Osteocyte (in vitro differentiated cells): ENCODE results near the gene TAF9. TPM values are rescaled to one million over a fixed set of nuclear protein-coding genes. Genes with fewer than 3 reads are reported as not detected.
A peak's percentile ranks its signal among the peaks of the same experiment; 100 is the strongest.
"Not testable (repeated sequence)": the region's sequence is repeated elsewhere in the genome, so short reads cannot be mapped to it uniquely, and the experiment has no call there.

Experiments used
- DNase-seq: peaks from one replicate; pipeline ENCODE4 v3.0.0; 2021; ENCODE audit warnings: mixed read lengths; ENCODE audit not compliant: unreplicated experiment; ENCODE audit errors: extremely low spot score
- H3K27ac Mint-ChIP-seq: one replicate; pipeline ENCODE4 v1.8.0; 2021; ENCODE audit warnings: mild to moderate bottlenecking, mixed read lengths; ENCODE audit not compliant: unreplicated experiment
- H3K27me3 Mint-ChIP-seq: one replicate; pipeline ENCODE4 v1.8.0; 2021; ENCODE audit warnings: mixed read lengths; ENCODE audit not compliant: unreplicated experiment
- H3K36me3 Mint-ChIP-seq: one replicate; pipeline ENCODE4 v1.8.0; 2021; ENCODE audit warnings: mixed read lengths; ENCODE audit not compliant: unreplicated experiment
- H3K4me1 Mint-ChIP-seq: one replicate; pipeline ENCODE4 v1.8.0; 2021; ENCODE audit warnings: mixed read lengths; ENCODE audit not compliant: unreplicated experiment
- H3K4me3 Mint-ChIP-seq: one replicate; pipeline ENCODE4 v1.8.0; 2021; ENCODE audit warnings: mild to moderate bottlenecking, moderate library complexity, mixed read lengths; ENCODE audit not compliant: unreplicated experiment
- H3K9me3 Mint-ChIP-seq: one replicate; pipeline ENCODE4 v1.8.0; 2021; ENCODE audit warnings: mixed read lengths; ENCODE audit not compliant: unreplicated experiment
- total RNA-seq: library from RNA; stranded (reverse); gene quantifications from 2 replicates; pipeline ENCODE4 v1.2.1, GENCODE V29; 2021
- TF ChIP-seq, protein P1 (sequence below): fragments of 200-600 bp; sonication (generic); IDR thresholded peaks from 2 replicates; pipeline ENCODE4 v1.5.0; 2021; ENCODE audit warnings: antibody characterized with exemption, mild to moderate bottlenecking, moderate library complexity

TAF9 gene
- total RNA-seq, 1 donor from 2014 or later, result 69.3 TPM

DNA sequence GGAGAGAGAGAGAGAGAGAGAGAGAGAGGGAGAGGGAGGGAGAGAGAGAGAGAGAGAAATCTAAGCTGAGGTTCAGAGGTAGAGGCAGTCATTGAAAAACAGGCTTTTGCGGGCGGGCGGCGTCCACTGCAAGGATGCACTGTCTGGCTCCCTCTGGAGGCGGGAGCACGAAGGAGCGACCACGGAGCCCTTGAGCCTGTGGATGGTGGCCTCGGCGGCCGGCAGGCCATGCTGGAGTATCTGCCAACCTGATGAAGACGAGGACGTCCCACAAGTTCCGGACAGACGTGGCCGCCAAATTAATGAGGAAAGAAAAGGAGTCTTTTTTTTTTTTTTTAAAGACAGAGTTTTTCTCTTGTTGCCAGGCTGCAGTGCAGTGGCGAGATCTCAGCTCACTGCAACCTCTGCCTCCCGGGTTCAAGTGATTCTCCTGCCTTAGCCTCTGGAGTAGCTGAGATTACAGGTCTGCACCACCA, 34.5 kb downstream of the TAF9 start:
- H3K27ac Mint-ChIP-seq, result no peak overlapping the region
- no peaks in the 10 kb centered on the region for H3K9me3 Mint-ChIP-seq
- peaks cover 9% of the 10 kb centered on the region for H3K4me1 Mint-ChIP-seq
- no peak overlapping the region for H3K4me3 Mint-ChIP-seq
- H3K36me3 Mint-ChIP-seq, result peaks cover 2% of the 10 kb centered on the region
- DNase-seq, result peak; percentile 94
- TF ChIP-seq, protein P1, sequence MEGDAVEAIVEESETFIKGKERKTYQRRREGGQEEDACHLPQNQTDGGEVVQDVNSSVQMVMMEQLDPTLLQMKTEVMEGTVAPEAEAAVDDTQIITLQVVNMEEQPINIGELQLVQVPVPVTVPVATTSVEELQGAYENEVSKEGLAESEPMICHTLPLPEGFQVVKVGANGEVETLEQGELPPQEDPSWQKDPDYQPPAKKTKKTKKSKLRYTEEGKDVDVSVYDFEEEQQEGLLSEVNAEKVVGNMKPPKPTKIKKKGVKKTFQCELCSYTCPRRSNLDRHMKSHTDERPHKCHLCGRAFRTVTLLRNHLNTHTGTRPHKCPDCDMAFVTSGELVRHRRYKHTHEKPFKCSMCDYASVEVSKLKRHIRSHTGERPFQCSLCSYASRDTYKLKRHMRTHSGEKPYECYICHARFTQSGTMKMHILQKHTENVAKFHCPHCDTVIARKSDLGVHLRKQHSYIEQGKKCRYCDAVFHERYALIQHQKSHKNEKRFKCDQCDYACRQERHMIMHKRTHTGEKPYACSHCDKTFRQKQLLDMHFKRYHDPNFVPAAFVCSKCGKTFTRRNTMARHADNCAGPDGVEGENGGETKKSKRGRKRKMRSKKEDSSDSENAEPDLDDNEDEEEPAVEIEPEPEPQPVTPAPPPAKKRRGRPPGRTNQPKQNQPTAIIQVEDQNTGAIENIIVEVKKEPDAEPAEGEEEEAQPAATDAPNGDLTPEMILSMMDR, result peak; percentile 88
- no peaks in the 10 kb centered on the region for H3K27me3 Mint-ChIP-seq

DNA sequence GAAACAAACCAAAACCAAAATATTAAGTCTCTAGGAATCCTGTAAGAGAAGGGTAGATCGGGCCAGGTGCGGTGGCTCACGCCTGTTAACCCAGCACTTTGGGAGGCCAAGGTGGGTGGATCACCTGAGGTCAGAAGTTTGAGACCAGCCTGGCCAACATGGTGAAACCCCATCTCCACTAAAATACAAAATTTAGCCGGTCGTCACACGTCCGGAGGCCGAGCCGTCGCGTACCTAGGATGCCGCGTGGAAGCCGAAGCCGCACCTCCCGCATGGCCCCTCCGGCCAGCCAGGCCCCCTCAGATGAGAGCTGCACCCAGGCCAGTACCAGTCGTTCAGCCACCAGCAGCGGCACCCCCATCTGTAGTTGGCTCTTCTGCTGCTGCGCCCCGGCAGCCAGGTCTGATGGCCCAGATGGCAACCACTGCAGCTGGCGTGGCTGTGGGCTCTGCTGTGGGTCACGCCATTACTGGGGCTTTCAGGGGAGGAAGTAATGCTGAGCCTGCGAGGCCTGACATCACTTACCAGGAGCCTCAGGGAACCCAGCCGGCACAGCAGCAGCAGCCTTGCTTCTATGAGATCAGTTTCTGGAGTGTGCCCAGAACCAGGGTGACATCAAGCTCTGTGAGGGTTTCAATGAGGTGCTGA, 35.5 kb downstream of the TAF9 start:
- not testable (repeated sequence) for H3K27me3 Mint-ChIP-seq, H3K9me3 Mint-ChIP-seq, H3K4me1 Mint-ChIP-seq, H3K27ac Mint-ChIP-seq, H3K4me3 Mint-ChIP-seq, H3K36me3 Mint-ChIP-seq
- DNase-seq, result peak; percentile 77

DNA sequence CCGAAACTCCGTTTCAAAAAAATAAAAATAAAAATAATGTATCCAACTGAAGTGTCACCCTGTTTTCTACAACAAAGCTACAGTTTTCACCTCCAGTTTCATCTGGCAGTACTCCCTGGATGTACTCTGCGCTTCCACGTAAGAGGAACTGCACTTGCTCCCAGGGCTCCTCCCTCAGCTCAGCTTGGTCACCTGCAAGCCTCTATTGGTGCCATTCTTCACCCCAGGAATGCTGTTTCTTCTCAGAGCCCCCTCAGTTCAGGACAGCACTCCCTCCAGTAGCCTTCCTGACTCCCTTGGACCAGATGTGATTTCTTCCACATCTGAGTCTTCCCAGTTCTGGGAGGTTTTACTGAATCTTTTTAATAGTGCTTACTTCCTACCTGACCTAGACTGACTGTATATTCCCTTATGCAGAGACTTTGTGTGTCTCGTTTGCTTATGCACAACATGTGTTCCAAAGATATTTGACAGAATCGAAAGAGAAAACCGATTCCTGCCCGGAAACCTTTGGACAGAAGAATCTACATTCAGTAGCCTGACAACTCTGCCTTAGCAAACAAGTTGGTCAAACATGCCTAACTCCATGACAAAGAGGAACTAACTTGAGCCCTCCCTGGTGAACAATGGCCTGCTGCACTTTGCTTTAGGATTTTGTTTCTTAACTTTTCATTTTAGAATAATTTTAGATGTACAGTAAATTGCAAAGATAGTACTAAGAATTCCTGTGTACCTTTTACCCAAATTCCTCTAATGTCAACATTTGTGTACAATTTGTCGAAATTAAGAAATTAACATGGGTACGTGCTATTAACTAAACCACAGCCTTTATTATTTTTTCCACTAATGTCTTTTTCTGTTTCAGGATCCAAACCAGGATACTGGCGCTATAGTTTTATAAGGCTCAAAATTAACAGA, 37.5 kb downstream of the TAF9 start:
- Mint-ChIP-seq H3K4me1 (peaks cover 9% of the 10 kb centered on the region), H3K9me3 (no peaks in the 10 kb centered on the region), H3K27ac (no peak overlapping the region), H3K27me3 (no peaks in the 10 kb centered on the region), H3K36me3 (peaks cover 2% of the 10 kb centered on the region), H3K4me3 (peak overlapping the region; percentile 78)
- DNase-seq, result peak; percentile 40
- TF ChIP-seq, protein P1, result no peak

DNA sequence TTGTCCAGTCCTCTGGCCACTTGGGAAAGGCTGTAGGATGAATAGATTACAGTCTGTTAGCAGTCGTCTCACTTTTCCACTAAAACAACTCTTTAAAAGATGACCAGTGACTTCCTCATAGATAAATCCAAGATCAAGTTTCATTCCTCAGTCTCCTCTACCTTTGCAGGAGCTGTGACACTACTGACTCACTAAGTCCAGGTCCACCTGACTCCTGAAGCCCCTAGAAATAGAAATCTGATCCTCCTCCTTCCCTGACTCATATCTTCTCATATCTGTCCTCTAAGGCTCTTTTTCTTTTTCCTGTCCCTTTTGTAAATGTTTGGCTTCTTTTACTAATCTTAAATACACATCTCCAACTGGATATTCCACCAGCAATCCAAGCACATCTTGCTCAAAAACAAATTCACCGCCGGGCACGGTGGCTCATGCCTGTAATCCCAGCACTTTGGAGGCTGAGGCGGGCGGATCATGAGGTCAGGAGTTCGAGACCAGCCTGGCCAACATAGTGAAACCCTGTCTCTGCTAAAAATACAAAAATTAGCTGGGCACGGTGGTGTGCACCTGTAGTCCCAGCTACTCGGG, 39.3 kb downstream of the TAF9 start:
- Mint-ChIP-seq H3K9me3 (no peaks in the 10 kb centered on the region), H3K27me3 (no peaks in the 10 kb centered on the region), H3K4me1 (peaks cover 9% of the 10 kb centered on the region), H3K27ac (no peak overlapping the region), H3K36me3 (peaks cover 2% of the 10 kb centered on the region), H3K4me3 (no peak overlapping the region)
- DNase-seq, result no peak
- TF ChIP-seq, protein P1, result no peak

DNA sequence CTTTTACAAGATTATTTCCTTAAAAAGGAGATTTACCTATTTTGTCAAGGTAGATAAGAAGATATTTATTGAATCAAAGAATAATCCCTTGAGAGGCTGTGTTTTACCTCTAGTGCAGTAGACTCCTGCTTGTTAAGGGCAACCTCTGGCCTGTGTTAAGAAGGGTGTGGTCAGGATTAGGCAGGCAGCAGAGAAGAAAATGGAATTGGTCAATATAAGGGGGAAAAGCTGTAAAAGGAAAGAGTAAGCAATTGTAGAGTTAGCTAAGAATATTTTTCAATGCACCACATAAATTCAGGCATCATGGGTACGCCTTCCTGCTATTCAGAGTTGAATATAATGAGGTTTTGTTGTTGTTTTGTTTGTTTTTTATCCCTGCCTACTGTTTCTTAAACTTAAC, 43.0 kb downstream of the TAF9 start:
- no peaks in the 10 kb centered on the region for H3K27me3 Mint-ChIP-seq
- TF ChIP-seq, protein P1, result no peak
- no peaks in the 10 kb centered on the region for H3K36me3 Mint-ChIP-seq
- no peak overlapping the region for H3K4me3 Mint-ChIP-seq
- H3K4me1 Mint-ChIP-seq, result no peaks in the 10 kb centered on the region
- no peak overlapping the region for H3K27ac Mint-ChIP-seq
- no peaks in the 10 kb centered on the region for H3K9me3 Mint-ChIP-seq
- no peak for DNase-seq
